HL-60 (cell line): Measurements from ENCODE around the gene AMZ1.

Experiments
- DNase-seq, 2 experiments: peaks; one replicate each; pipeline ENCODE4 v3.0.0-alpha.2; 2010 to 2020; ENCODE audit warnings: low read depth in 1 of 2, low spot score in 1 of 2
- H3K27ac ChIP-seq: fragments of 250-450 bp; sonication (Bioruptor Pico); replicated peaks from 2 replicates; pipeline ENCODE4 v1.5.1; 2020; ENCODE audit warnings: mild to moderate bottlenecking, moderate library complexity
- H3K27me3 ChIP-seq: fragments of 250-450 bp; sonication (Bioruptor Pico); 2 replicates; pipeline ENCODE4 v1.5.1; 2021; ENCODE audit warnings: mild to moderate bottlenecking, moderate library complexity; ENCODE audit not compliant: insufficient read depth, poor library complexity, severe bottlenecking
- H3K4me3 ChIP-seq: replicated peaks from 2 replicates; pipeline ENCODE4 v1.5.1; 2011; ENCODE audit warnings: mild to moderate bottlenecking, control low read depth, low read length; ENCODE audit not compliant: insufficient read depth
- GABPA ChIP-seq: IDR thresholded peaks from 2 replicates; pipeline ENCODE4 v1.6.1; 2012; ENCODE audit warnings: low read depth
- POLR2AphosphoS5 ChIP-seq: IDR thresholded peaks from 2 replicates; pipeline ENCODE4 v1.6.1; 2012; ENCODE audit warnings: low read depth
- SPI1 ChIP-seq: IDR thresholded peaks from 2 replicates; pipeline ENCODE4 v1.6.1; 2012; ENCODE audit warnings: low read depth, mild to moderate bottlenecking, borderline replicate concordance
- TF ChIP-seq, protein P1 (sequence below): IDR thresholded peaks from one replicate; pipeline ENCODE4 v1.5.1; 2011; ENCODE audit warnings: low read length, control low read depth, inconsistent platforms; ENCODE audit not compliant: insufficient read depth
- TF ChIP-seq, protein P2 (sequence below): IDR thresholded peaks from 2 replicates; pipeline ENCODE4 v1.6.1; 2012; ENCODE audit warnings: low read depth; ENCODE audit not compliant: insufficient replicate concordance

AMZ1 gene

DNA sequence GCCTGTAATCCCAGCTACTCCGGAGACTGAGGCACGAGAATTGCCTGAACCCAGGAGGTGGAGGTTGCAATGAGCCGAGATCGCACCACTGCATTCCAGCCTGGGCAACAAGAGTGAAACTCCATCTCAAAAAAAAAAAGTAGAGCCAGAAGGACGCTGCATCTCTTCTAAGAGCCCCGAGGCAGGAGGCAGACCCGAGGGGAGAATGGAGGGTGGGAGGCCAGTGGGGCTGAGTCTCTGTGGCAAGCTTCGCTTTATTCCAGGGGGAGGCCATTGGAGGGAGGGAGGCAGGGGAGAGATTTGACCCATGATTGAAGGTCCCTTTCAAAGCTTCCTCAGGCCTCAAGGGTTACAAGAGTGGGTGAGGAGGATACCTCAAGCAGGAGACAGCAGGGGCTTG is 37.6 kb upstream of the AMZ1 start:
- no peak for DNase-seq
- Histone ChIP-seq H3K27me3 (no peaks in the 10 kb centered on the region), H3K27ac (no peak overlapping the region), H3K4me3 (no peak overlapping the region)
- TF ChIP-seq, protein P1, sequence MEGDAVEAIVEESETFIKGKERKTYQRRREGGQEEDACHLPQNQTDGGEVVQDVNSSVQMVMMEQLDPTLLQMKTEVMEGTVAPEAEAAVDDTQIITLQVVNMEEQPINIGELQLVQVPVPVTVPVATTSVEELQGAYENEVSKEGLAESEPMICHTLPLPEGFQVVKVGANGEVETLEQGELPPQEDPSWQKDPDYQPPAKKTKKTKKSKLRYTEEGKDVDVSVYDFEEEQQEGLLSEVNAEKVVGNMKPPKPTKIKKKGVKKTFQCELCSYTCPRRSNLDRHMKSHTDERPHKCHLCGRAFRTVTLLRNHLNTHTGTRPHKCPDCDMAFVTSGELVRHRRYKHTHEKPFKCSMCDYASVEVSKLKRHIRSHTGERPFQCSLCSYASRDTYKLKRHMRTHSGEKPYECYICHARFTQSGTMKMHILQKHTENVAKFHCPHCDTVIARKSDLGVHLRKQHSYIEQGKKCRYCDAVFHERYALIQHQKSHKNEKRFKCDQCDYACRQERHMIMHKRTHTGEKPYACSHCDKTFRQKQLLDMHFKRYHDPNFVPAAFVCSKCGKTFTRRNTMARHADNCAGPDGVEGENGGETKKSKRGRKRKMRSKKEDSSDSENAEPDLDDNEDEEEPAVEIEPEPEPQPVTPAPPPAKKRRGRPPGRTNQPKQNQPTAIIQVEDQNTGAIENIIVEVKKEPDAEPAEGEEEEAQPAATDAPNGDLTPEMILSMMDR, result no peak
- no peak for TF ChIP-seq GABPA

DNA sequence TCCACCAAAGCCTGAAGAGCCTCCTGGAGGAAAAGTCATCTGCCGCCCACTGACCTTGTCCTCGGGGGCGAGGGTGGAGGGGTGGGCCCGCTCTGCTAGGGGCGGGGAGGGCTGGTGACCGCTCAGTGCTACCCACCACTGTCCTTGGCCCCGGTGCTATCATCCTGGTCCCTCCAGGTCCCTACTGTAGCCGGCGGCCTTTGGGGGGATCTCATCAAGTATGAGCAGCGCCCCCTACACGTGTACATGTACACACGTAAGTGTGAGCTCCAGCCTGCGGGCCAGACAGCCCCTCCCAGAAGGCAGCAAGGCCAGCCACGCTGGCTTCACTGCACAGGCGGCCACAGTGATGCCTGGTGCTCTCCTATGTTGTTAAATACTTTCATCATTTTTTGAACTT is 36.7 kb upstream of the AMZ1 start:
- Histone ChIP-seq H3K27ac (no peak overlapping the region), H3K27me3 (no peaks in the 10 kb centered on the region), H3K4me3 (no peak overlapping the region)
- TF ChIP-seq, protein P1, result peak; percentile 11
- TF ChIP-seq, protein P2, sequence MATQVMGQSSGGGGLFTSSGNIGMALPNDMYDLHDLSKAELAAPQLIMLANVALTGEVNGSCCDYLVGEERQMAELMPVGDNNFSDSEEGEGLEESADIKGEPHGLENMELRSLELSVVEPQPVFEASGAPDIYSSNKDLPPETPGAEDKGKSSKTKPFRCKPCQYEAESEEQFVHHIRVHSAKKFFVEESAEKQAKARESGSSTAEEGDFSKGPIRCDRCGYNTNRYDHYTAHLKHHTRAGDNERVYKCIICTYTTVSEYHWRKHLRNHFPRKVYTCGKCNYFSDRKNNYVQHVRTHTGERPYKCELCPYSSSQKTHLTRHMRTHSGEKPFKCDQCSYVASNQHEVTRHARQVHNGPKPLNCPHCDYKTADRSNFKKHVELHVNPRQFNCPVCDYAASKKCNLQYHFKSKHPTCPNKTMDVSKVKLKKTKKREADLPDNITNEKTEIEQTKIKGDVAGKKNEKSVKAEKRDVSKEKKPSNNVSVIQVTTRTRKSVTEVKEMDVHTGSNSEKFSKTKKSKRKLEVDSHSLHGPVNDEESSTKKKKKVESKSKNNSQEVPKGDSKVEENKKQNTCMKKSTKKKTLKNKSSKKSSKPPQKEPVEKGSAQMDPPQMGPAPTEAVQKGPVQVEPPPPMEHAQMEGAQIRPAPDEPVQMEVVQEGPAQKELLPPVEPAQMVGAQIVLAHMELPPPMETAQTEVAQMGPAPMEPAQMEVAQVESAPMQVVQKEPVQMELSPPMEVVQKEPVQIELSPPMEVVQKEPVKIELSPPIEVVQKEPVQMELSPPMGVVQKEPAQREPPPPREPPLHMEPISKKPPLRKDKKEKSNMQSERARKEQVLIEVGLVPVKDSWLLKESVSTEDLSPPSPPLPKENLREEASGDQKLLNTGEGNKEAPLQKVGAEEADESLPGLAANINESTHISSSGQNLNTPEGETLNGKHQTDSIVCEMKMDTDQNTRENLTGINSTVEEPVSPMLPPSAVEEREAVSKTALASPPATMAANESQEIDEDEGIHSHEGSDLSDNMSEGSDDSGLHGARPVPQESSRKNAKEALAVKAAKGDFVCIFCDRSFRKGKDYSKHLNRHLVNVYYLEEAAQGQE, result no peak
- peak in 1 of 2 experiments; percentile 31 for DNase-seq

DNA sequence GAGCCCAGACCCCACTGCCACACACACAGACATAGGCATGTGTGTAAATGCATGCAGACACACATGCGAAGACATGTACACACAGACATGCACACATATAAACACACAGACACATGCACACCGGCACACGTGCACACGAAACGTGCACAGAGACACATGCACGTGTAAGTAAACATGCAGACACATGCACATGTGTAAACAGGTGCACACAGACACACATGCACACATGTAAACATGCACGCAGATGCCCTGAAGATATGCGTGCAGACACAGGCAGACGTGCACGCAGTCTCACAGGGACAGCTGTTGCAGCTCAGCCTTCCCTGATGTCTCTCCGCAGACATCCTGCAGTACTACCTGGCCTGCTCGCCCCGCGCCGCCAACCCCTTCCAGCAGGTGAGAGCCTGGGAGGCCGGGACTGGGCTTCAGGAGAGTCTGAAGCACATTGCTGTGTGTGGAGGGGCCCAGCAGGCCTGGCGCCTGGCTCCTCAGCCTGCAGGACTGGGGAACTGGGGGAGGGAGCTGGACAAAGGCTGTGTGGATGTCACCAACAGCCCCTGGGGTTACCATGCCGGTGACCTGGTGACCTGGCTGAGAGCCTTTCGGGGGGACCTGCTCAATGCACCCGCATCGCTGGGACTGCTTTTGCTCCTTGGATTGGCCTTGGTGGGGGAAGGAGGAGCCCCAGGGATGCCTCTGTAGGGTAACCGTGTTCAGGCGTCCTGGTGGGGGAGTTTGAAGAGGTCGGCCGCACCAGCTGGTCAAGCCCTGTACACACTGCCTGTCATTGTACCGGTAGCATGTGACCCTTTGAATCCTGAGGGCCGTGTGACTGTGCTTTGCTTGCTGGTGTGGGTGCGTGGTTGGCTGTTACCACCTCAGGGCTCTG is 35.9 kb upstream of the AMZ1 start:
- TF ChIP-seq, protein P1, result no peak
- TF ChIP-seq POLR2AphosphoS5 (no peak), GABPA (no peak), SPI1 (no peak)
- TF ChIP-seq, protein P2, result no peak
- H3K27me3 ChIP-seq, result no peaks in the 10 kb centered on the region
- DNase-seq, result no peak
- no peak overlapping the region for H3K4me3 ChIP-seq
- H3K27ac ChIP-seq, result no peak overlapping the region

DNA sequence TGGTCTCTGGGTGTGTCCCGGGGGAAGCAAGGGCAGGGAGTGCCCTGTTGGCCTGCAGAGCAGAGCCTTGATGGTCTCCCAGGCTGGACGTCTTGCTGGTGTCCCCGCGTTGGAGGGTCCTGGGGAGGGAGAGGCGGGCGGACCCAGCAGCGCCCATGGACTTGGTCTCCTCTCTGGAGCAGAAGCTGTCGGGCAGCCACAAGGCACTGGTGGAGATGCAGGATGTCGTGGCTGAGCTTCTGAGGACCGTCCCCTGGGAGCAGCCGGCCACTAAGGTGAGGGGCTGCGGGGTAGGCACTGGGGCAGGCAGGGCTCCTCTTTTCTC is 35.3 kb upstream of the AMZ1 start:
- H3K4me3 ChIP-seq, result no peak overlapping the region
- H3K27ac ChIP-seq, result no peak overlapping the region
- TF ChIP-seq, protein P1, result no peak
- no peak for TF ChIP-seq POLR2AphosphoS5
- TF ChIP-seq, protein P2, result no peak
- no peak for TF ChIP-seq SPI1
- no peak for TF ChIP-seq GABPA
- no peak for DNase-seq
- H3K27me3 ChIP-seq, result no peaks in the 10 kb centered on the region
